GM21367 (cell line): ENCODE data around the gene RXYLT1.
"Not testable (repeated sequence)": the region's sequence is repeated elsewhere in the genome, so short reads cannot be mapped to it uniquely, and the experiment has no call there.

ENCODE experiments used
- ATAC-seq: cut with Tn5 transposase; IDR thresholded peaks from one replicate; pipeline ENCODE4 v1.9.1; 2021; ENCODE audit not compliant: unreplicated experiment

RXYLT1 gene, protein sequence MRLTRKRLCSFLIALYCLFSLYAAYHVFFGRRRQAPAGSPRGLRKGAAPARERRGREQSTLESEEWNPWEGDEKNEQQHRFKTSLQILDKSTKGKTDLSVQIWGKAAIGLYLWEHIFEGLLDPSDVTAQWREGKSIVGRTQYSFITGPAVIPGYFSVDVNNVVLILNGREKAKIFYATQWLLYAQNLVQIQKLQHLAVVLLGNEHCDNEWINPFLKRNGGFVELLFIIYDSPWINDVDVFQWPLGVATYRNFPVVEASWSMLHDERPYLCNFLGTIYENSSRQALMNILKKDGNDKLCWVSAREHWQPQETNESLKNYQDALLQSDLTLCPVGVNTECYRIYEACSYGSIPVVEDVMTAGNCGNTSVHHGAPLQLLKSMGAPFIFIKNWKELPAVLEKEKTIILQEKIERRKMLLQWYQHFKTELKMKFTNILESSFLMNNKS

GRCh38 chr12:63779498-63780481 lies at the start of gene RXYLT1:
TSS of gene RXYLT1 (plus strand) at chr12:63779909. CDS start at chr12:63779961, 52 bp downstream.
- peak; percentile 95 for ATAC-seq

DNA sequence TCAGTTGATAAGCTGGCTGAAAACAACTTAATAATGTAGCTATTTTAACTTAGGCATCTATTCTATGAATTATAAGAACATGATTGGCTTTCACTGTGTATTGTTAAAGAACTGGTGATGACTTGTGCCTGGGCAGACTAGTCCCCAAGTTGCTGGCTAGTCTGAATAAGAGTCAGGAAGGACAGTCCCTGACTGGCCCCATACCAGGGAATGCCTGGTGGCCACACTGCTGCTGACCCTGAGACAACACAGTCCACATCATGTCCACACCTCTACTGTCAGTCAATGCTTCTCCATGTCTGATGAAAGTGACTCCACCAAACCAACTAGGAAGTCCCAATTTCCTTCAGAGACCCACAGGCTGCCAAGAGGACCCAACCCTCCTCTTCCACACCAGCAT lies 46.9 kb upstream of the RXYLT1 start:
- ATAC-seq = not testable (repeated sequence)

DNA sequence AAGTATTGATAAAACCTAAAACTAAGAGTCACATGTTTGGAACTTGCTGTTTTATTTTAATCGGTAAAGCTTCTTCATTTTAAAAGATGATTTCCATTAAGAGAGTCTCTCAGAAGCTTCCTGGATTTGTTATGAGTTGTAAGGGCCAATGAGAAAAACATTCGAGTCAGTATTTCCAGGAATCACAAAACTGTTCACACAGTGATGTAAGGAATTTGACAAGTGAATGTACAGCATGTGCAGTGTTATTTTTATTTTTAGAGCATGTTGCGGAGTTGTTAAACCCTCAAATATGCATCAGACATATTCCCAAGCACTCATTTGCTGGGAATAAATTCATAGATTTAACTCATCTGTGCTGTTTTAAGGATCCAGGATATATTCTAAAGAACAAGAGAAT lies 46.1 kb upstream of the RXYLT1 start:
- ATAC-seq = not testable (repeated sequence)

DNA sequence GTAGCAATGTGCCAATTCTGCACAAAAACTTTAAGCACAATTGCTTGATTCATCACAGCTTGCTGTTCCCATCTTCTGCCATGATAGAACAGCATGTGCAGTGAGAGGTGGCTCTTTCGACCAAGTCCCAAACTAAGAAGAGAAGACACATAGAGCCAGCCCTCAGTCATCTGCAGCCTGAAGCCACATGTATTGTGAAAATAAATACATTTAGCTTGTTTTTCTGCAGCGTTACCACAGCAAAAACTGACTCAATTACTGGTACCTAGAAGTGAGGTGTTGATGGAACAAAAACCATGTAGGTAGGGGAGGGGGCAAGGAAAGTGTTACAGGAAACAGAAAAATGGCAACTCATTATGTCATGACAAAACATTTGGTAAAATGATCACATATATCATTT lies 39.2 kb upstream of the RXYLT1 start:
- ATAC-seq = not testable (repeated sequence)

- ATAC-seq = not testable (repeated sequence)
Measured at GRCh38 chr12:63741431-63741830, 38.3 kb upstream of the RXYLT1 start.

DNA sequence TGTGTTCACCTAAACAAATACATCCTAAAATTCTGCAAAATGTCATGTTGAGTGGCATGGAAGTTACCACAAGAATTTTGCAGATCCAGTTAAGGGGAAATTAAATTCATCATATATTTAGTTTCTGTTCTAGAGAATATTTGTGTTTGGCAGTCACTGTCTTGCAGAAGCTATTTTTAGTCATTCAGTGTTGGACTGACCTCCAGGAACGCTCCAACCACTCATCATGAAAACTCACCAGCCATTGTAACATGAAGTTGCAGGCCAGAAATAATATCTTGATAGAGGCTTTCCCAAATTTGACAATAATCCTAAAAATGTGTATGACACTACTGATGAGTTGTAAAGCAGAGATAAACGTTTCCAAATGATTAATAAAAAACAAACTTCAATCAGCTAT lies 35.6 kb upstream of the RXYLT1 start:
- not testable (repeated sequence) for ATAC-seq

GRCh38 chr12:63746470-63746869 lies 33.2 kb upstream of the RXYLT1 start:
- ATAC-seq = not testable (repeated sequence)

- ATAC-seq = not testable (repeated sequence)
Measured at GRCh38 chr12:63747136-63747535, 32.6 kb upstream of the RXYLT1 start.

GRCh38 chr12:63747553-63747952 lies 32.2 kb upstream of the RXYLT1 start:
- no peak for ATAC-seq

DNA sequence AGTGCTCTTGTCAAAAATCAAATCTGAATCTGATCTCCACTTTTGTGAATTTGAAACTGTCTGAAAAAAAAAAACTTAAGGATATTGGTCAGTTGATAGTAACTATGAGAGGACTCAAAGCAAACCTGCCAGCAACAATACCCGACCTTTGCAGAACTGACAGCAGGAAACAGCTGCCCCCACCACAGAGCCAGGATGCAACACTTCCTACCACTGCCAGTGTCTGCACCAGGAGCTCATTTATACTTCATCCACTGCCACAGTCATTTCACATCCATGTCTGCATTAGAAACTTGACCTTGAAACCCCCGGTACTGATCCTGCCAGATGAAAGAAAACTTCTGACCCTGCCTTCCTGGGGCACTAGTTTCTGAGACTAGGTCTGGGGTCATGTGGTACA lies 27.4 kb upstream of the RXYLT1 start:
- no peak for ATAC-seq

- no peak for ATAC-seq
Measured at GRCh38 chr12:63752841-63753240, 26.9 kb upstream of the RXYLT1 start.

- no peak for ATAC-seq
Measured at GRCh38 chr12:63753743-63754142, 26.0 kb upstream of the RXYLT1 start.

GRCh38 chr12:63764481-63764880 lies 15.2 kb upstream of the RXYLT1 start:
- ATAC-seq = no peak

- ATAC-seq = no peak
Measured at GRCh38 chr12:63766498-63766897, 13.2 kb upstream of the RXYLT1 start.

DNA sequence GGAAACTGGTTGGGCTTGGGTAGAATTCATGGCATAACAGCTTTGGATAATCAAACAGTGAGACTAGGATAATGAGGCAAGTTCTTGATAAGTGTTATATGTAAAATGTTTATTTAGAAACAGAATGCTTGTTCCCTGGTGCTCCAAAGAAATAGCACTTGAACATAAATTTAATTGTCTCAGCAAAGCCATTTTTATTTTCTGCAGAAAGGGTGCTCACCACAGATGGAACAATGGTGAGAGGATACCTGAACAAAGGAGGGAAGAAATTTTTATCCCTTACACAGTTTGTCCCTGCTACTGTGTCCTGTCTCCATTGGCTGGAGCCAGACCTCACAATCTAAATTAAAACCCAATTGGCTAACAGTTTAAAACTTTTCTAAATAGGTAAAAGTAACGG lies 9.3 kb upstream of the RXYLT1 start:
- no peak for ATAC-seq

GRCh38 chr12:63777340-63777739 lies 2.4 kb upstream of the RXYLT1 start:
- no peak for ATAC-seq

GRCh38 chr12:63782466-63782865 lies 2.8 kb downstream of the RXYLT1 start:
- no peak for ATAC-seq

- no peak for ATAC-seq
Measured at GRCh38 chr12:63787306-63787705, 7.6 kb downstream of the RXYLT1 start.

GRCh38 chr12:63790608-63790945 lies 10.9 kb downstream of the RXYLT1 start:
- no peak for ATAC-seq

DNA sequence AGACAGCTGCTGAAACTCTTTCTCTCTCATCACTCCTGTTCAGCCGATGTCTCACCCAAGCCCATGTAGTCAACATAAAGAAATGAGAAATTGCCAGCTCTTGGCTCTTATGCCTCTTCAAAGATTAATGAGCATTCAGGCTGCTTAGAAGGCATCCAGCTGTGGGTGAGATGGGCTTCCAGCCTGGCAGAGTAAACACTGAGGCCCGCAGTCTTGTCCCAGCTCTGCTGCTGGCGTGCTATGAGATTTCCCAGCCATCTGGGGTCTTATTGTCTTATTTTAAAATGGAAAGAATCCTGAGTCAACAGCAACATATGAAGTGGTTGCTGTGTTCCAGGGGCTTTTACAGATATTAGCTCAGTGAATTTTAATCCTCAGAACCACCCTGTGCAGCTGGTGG lies 12.6 kb downstream of the RXYLT1 start:
- ATAC-seq = no peak

DNA sequence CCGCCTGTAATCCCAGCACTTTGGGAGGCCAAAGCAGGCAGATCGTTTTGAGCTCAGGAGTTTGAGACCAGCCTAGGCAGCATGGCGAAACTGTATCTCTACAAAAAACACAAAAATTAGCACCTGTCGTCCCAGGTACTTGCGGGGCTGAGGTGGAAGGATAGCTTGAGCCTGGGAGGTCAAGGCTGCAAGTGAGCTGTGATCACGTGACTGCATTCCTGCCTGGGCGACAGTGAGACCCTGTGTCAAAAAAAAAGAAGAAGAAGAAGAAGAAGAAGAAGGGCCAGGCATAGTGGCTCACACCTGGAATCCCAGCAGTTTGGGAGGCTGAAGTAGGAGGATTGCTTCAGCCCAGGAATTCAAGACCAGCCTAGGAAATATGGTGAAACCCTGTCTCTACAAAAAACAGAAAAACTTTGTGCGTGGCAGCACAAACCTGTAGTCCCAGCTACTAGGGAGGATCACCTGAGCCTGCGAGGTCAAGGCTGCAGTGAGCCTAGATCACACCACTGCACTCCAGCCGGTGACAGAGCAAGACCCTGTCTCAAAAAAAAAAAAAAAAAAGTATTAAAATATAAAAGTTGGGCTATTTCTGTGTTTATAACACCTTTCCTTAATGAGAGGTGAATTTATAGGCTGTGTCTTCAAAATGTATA lies 15.5 kb downstream of the RXYLT1 start:
- ATAC-seq = no peak
